Naive thymus-derived CD8-positive, alpha-beta T cell (primary cell): ENCODE data around the gene C6orf132. TPM values are rescaled to one million over a fixed set of nuclear protein-coding genes. Genes with fewer than 3 reads are reported as not detected.
A peak's percentile ranks its signal among the peaks of the same experiment; 100 is the strongest.

Experiments
- ATAC-seq, 2 donors: fragments of 150-1000 bp; cut with Tn5 transposase in 1 of 2; sonication (Bioruptor Pico), chemical (Tn5 transposase) in 1 of 2; 1 replicate in 1 of 2; 2 replicates in 1 of 2; pipeline ENCODE4 v1.10.0; 2021; ENCODE audit warnings: mild to moderate bottlenecking in 2 of 2, moderate library complexity in 2 of 2
- POLR2A ChIA-PET: fragments of 350-600 bp; sonication (Branson Sonifier 250); formaldehyde crosslinking; loops from one replicate; lab custom pipeline; 2021; ENCODE audit warnings: antibody characterized with exemption; lab: Charles Lee
- DNase-seq, 10 donors: peaks; one replicate each; pipeline versions ENCODE4 v3.0.0 to v3.0.0-alpha.2; 2020 to 2022
- H3K27ac Mint-ChIP-seq, 10 donors: one replicate each; pipeline ENCODE4 v1.8.0; 2020 to 2022; ENCODE audit warnings: mild to moderate bottlenecking in 10 of 10, mixed read lengths in 10 of 10, moderate library complexity in 4 of 10, inconsistent platforms in 1 of 10
- H3K27me3 Mint-ChIP-seq, 5 donors: one replicate each; pipeline ENCODE4 v1.8.0; 2021 to 2022; ENCODE audit warnings: mixed read lengths in 5 of 5
- H3K36me3 Mint-ChIP-seq, 3 donors: one replicate each; pipeline ENCODE4 v1.8.0; 2020 to 2022; ENCODE audit warnings: mixed read lengths in 3 of 3, mild to moderate bottlenecking in 2 of 3, inconsistent platforms in 1 of 3
- H3K4me1 Mint-ChIP-seq, 4 donors: one replicate each; pipeline ENCODE4 v1.8.0; 2021 to 2022; ENCODE audit warnings: mixed read lengths in 4 of 4
- H3K4me3 Mint-ChIP-seq, 10 donors: one replicate each; pipeline ENCODE4 v1.8.0; 2020 to 2022; ENCODE audit warnings: mild to moderate bottlenecking in 10 of 10, mixed read lengths in 10 of 10, moderate library complexity in 6 of 10, inconsistent platforms in 1 of 10
- H3K9me3 Mint-ChIP-seq, 9 donors: one replicate each; pipeline ENCODE4 v1.8.0; 2020 to 2022; ENCODE audit warnings: mixed read lengths in 9 of 9, mild to moderate bottlenecking in 3 of 9, inconsistent platforms in 1 of 9, moderate library complexity in 1 of 9
- polyA plus RNA-seq, 3 donors: library from polyadenylated mRNA; unstranded; fragments of 300-500 nt; fragmentation: Illumina TruSeq; gene quantifications; one replicate each; pipeline ENCODE4 v1.2.3, GENCODE V29; 2021
- total RNA-seq, 8 experiments: library from RNA in 2 of 8; stranded (reverse) in 2 of 8; gene quantifications; one replicate each; pipeline ENCODE4 v1.2.3 and lab custom pipeline; 2021 to 2026

Gene C6orf132
- total and polyA plus RNA-seq, 5 experiments from 2014 or later, result 0.08 to 0.13 (median 0.08) TPM; not detected in 2

- no peaks in the 10 kb centered on the region for H3K36me3 Mint-ChIP-seq
- H3K4me3 Mint-ChIP-seq, result no peak overlapping the region
- peaks cover 0 to 2% (median 0%) of the 10 kb centered on the region in 4 donors for H3K4me1 Mint-ChIP-seq
- DNase-seq (no peak), ATAC-seq (no peak)
- no peaks in the 10 kb centered on the region for H3K9me3 Mint-ChIP-seq
- no peaks in the 10 kb centered on the region for H3K27me3 Mint-ChIP-seq
- H3K27ac Mint-ChIP-seq, result no peak overlapping the region
- POLR2A ChIA-PET, result no interaction called here
Observed at GRCh38 chr6:42125663-42126062, 16.8 kb downstream of the C6orf132 start.

GRCh38 chr6:42125231-42125630 lies 17.2 kb downstream of the C6orf132 start:
- Mint-ChIP-seq H3K4me3 (no peak overlapping the region), H3K9me3 (no peaks in the 10 kb centered on the region), H3K27ac (no peak overlapping the region), H3K4me1 (peaks cover 0 to 2% (median 0%) of the 10 kb centered on the region in 4 donors), H3K27me3 (no peaks in the 10 kb centered on the region), H3K36me3 (no peaks in the 10 kb centered on the region)
- DNase-seq (no peak), ATAC-seq (no peak)
- POLR2A ChIA-PET, result no interaction called here

- POLR2A ChIA-PET, result no interaction called here
- Mint-ChIP-seq H3K4me3 (no peak overlapping the region), H3K9me3 (no peaks in the 10 kb centered on the region), H3K4me1 (peaks cover 0 to 2% (median 0%) of the 10 kb centered on the region in 4 donors), H3K27me3 (no peaks in the 10 kb centered on the region), H3K27ac (no peak overlapping the region), H3K36me3 (no peaks in the 10 kb centered on the region)
- DNase-seq (no peak), ATAC-seq (no peak)
Observed at GRCh38 chr6:42124223-42124836, 18.1 kb downstream of the C6orf132 start.

- no peaks in the 10 kb centered on the region for H3K27me3 Mint-ChIP-seq
- H3K36me3 Mint-ChIP-seq, result no peaks in the 10 kb centered on the region
- no peak overlapping the region for H3K4me3 Mint-ChIP-seq
- POLR2A ChIA-PET, result no interaction called here
- no peak for ATAC-seq
- H3K27ac Mint-ChIP-seq, result peak overlapping the region in 1 of 10 donors; percentile 92
- H3K4me1 Mint-ChIP-seq, result peaks cover 0 to 2% (median 0%) of the 10 kb centered on the region in 4 donors
- H3K9me3 Mint-ChIP-seq, result no peaks in the 10 kb centered on the region
- DNase-seq, result no peak
Observed at GRCh38 chr6:42123379-42124103, 18.9 kb downstream of the C6orf132 start.

- Mint-ChIP-seq H3K9me3 (no peaks in the 10 kb centered on the region), H3K4me3 (no peak overlapping the region), H3K27ac (peak overlapping the region in 1 of 10 donors; percentile 15), H3K27me3 (peaks cover 5 to 9% (median 8%) of the 10 kb centered on the region in 5 donors), H3K36me3 (no peaks in the 10 kb centered on the region), H3K4me1 (peaks cover 0 to 3% (median 0%) of the 10 kb centered on the region in 4 donors)
- POLR2A ChIA-PET, result no interaction called here
- no peak for DNase-seq
- ATAC-seq, result no peak
Observed at GRCh38 chr6:42120895-42121865, 21.2 kb downstream of the C6orf132 start.

GRCh38 chr6:42118162-42119001 lies 24.0 kb downstream of the C6orf132 start:
- Mint-ChIP-seq H3K4me3 (no peak overlapping the region), H3K9me3 (no peaks in the 10 kb centered on the region), H3K4me1 (peaks cover 0 to 1% (median 0%) of the 10 kb centered on the region in 4 donors), H3K36me3 (no peaks in the 10 kb centered on the region), H3K27me3 (peaks cover 5 to 12% (median 8%) of the 10 kb centered on the region in 5 donors), H3K27ac (no peak overlapping the region)
- ATAC-seq (no peak), DNase-seq (no peak)
- POLR2A ChIA-PET, result interaction anchor here (0.6 to 0.7 kb wide), 2 partner anchors 21 to 26 kb away, joined by 4 to 8 read pairs; no protein-coding TSS in a partner anchor

GRCh38 chr6:42117843-42118161 lies 24.6 kb downstream of the C6orf132 start:
- ATAC-seq (no peak), DNase-seq (no peak)
- peaks cover 5 to 12% (median 8%) of the 10 kb centered on the region in 5 donors for H3K27me3 Mint-ChIP-seq
- no peak overlapping the region for H3K4me3 Mint-ChIP-seq
- POLR2A ChIA-PET, result no interaction called here
- no peak overlapping the region for H3K27ac Mint-ChIP-seq
- no peaks in the 10 kb centered on the region for H3K9me3 Mint-ChIP-seq
- H3K4me1 Mint-ChIP-seq, result peaks cover 0 to 1% (median 0%) of the 10 kb centered on the region in 4 donors
- no peaks in the 10 kb centered on the region for H3K36me3 Mint-ChIP-seq

GRCh38 chr6:42113936-42114636 lies 28.3 kb downstream of the C6orf132 start:
- Mint-ChIP-seq H3K27ac (no peak overlapping the region), H3K4me3 (no peak overlapping the region), H3K4me1 (peaks cover 0 to 1% (median 0%) of the 10 kb centered on the region in 4 donors), H3K36me3 (no peaks in the 10 kb centered on the region), H3K27me3 (peaks cover 5 to 12% (median 8%) of the 10 kb centered on the region in 5 donors), H3K9me3 (peaks cover 0 to 2% (median 0%) of the 10 kb centered on the region in 9 donors)
- POLR2A ChIA-PET, result no interaction called here
- DNase-seq, result no peak
- ATAC-seq, result no peak

- Mint-ChIP-seq H3K36me3 (no peaks in the 10 kb centered on the region), H3K27me3 (peaks cover 5 to 12% (median 7%) of the 10 kb centered on the region in 5 donors), H3K9me3 (peaks cover 0 to 2% (median 0%) of the 10 kb centered on the region in 9 donors), H3K4me3 (no peak overlapping the region), H3K4me1 (peaks cover 0 to 1% (median 0%) of the 10 kb centered on the region in 4 donors), H3K27ac (no peak overlapping the region)
- DNase-seq, result no peak
- POLR2A ChIA-PET, result no interaction called here
- ATAC-seq, result no peak
Observed at GRCh38 chr6:42112351-42112750, 30.1 kb downstream of the C6orf132 start.

- Mint-ChIP-seq H3K27me3 (no peaks in the 10 kb centered on the region), H3K27ac (no peak overlapping the region), H3K4me1 (no peaks in the 10 kb centered on the region), H3K9me3 (peaks cover 0 to 2% (median 0%) of the 10 kb centered on the region in 9 donors), H3K4me3 (no peak overlapping the region), H3K36me3 (no peaks in the 10 kb centered on the region)
- ATAC-seq (no peak), DNase-seq (no peak)
- POLR2A ChIA-PET, result interaction anchor here (0.6 kb wide), 2 partner anchors 35 to 424 kb away, joined by 4 read pairs; no protein-coding TSS in a partner anchor
Observed at GRCh38 chr6:42110683-42111082, 31.7 kb downstream of the C6orf132 start.

- Mint-ChIP-seq H3K27me3 (no peaks in the 10 kb centered on the region), H3K9me3 (peaks cover 0 to 2% (median 0%) of the 10 kb centered on the region in 9 donors), H3K4me3 (no peak overlapping the region), H3K4me1 (peaks cover 5 to 10% (median 8%) of the 10 kb centered on the region in 4 donors), H3K27ac (no peak overlapping the region), H3K36me3 (no peaks in the 10 kb centered on the region)
- POLR2A ChIA-PET, result interaction anchor here (0.6 kb wide), 1 partner anchor 110 kb away, joined by 4 read pairs; no protein-coding TSS in a partner anchor
- DNase-seq (no peak), ATAC-seq (no peak)
Observed at GRCh38 chr6:42108071-42108470, 34.3 kb downstream of the C6orf132 start.
